GM21447 (cell line): ENCODE data around the gene KCND2.

Experiments used
- ATAC-seq: cut with Tn5 transposase; IDR thresholded peaks from one replicate; pipeline ENCODE4 v1.9.1; 2021; ENCODE audit not compliant: unreplicated experiment

KCND2 gene

DNA sequence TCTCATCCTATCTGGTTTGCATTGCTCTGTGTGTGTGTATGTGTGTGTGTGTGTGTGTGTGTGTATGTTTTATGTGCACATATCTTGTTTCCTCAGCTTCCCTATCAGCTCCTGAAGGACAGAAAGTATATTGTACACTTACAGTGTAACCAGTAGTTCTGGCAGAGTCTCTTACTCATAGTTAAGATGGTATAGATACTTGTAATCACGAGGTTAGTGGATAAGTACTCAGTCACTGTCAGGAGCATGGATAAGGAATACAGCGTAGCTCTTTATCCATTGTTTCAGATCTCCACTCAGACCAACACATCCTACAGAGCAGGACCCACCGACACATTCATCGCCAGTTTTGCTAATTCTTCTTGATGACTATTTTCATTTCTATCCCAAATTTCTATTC lies 309.9 kb downstream of the KCND2 start:
- no peak for ATAC-seq

- ATAC-seq: no peak
These were observed 311.1 kb downstream of the KCND2 start for GRCh38 chr7:120583899-120584586.

- ATAC-seq: no peak
These were observed 313.6 kb downstream of the KCND2 start for GRCh38 chr7:120586571-120586970.

- ATAC-seq: no peak
These were observed 314.3 kb downstream of the KCND2 start for GRCh38 chr7:120587243-120587642.

GRCh38 chr7:120588416-120588815 lies 315.4 kb downstream of the KCND2 start:
- ATAC-seq: no peak

DNA sequence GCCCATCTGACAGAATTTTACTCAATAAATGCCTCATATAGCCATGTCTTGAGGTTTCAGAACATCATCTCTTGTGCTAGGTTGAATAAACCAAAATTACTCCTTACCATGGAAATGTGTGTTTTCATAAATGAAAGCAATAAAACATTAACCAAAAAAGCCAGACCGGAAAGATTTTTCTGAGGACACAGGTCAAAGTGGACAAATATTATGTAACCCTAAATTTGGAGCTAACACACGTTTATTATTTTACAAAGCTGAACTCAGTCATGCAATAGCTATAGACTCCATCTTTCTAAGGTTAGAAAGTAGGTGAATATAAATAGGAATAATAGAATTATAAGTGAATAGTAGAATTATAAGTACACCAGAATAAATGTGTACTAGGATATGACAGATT lies 315.9 kb downstream of the KCND2 start:
- ATAC-seq: no peak

GRCh38 chr7:120600607-120601006 lies 327.6 kb downstream of the KCND2 start:
- ATAC-seq: no peak

GRCh38 chr7:120603366-120603765 lies 330.4 kb downstream of the KCND2 start:
- ATAC-seq: no peak

DNA sequence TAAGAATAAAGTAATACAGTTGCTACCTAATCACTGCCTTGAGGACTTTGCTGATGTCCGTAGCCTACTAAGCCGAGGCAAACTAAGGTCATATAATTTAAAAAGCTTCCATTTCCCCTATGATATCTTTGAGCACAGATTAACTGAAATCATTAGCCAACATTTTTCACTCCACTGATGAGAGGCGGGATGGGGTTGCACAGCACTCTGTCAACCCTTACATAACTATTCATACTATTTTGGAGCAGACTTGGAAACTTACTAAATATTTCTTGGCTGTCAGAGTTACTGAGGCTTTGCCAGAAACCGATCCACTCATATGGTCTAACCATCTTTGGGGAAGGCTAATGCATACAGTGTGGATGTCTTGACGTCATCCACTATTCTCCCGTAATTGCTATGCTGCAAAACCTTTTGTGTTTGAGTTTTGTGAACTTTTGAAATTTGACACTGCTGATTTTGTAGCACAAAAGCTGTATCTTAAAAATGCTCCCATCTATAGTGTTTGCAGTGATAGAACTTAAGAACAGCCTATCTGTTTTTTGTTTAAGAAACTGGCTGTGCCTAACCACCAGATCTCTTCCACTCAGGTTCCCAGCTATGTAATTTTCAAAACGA lies 336.3 kb downstream of the KCND2 start:
- no peak for ATAC-seq

DNA sequence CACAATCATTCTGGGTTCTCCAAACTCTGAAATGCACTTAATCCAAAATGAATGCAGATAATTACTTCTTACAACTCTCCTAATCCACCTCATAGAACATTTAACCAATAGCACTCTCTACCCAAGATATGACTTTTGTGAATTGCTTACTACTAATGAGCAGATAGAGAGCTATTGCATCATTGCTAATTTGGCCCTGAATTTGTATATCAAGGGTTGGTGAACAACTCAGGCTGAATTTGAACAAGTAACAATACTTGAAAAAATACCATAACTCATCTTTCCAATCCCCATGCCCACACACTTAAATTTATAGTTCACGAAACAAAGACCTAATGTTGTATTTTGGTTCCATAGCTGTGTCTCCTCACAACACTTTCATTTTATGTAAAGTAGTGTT lies 339.0 kb downstream of the KCND2 start:
- ATAC-seq: no peak

GRCh38 chr7:120615703-120616102 lies 342.7 kb downstream of the KCND2 start:
- no peak for ATAC-seq

DNA sequence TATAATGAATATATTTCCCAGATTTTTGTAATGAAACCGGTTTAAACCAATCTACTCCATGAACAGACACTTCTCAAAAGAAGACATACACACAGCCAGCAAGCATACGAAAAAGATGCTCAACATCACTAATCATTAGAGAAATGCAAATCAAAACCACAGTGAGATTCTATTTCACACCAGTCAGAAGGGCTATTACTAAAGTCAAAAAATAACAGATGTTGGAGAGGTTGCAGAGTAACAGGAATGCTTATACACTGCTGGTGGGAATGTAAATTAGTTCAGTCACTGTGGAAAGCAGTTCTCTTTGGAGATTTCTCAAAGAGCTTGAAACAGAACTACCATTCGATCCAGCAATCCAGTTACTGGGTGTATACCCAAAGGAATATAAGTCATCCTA lies 344.3 kb downstream of the KCND2 start:
- no peak for ATAC-seq

DNA sequence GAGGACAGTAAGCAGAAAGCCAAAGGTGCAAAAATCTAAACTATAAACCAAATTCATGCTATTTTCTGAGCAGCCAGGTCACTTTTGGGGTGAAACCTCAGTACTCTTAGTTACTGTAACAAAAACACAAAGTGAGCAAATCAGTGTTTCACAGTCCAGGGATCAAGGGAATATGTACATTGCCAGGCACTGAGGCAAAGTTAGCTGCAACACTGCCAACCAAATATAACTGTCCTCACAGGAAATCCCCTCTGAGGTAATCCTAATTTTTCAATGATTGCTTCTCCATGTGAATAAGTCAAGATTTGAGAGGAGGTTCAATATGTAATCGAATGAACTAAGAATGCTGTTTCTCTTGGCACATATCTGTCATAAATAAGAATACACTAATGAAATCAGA lies 355.3 kb downstream of the KCND2 start:
- no peak for ATAC-seq

GRCh38 chr7:120639884-120640283 lies 366.9 kb downstream of the KCND2 start:
- ATAC-seq: no peak

DNA sequence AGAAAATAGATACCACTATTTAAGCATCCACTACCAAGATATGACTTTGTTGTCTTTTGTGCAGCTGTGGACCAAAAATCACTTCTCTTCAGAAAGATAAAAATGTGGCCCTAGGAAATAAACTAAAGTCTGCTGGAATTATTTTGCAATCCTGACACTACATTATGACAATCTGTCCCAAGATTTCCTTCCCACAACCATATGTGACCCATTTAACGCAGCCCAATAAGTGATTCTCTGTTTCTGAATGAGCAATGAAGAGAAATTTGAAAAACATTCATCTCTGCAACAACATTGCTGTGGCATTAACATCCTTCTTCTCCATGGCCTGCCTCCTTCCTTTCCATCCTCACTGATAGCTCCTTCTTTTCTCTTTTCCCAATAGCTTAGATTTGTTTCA lies 373.0 kb downstream of the KCND2 start:
- no peak for ATAC-seq

DNA sequence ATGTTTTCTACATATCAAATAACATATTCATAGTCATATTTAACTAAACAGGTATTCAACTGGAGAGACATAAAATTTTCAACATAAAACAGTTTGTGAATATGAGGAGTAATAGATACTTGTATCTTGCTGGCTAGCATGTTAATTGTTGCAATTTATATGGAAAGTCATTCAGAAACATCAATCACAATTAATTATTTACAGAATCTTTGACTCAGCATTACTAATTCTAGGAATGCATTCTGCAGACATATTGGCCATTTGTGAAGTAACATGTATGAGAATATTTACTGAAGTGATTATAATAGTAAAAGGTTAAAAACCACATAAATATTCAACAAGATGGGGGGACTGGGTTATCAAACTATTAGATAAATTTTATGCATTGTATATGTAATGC lies 381.3 kb downstream of the KCND2 start:
- no peak for ATAC-seq

DNA sequence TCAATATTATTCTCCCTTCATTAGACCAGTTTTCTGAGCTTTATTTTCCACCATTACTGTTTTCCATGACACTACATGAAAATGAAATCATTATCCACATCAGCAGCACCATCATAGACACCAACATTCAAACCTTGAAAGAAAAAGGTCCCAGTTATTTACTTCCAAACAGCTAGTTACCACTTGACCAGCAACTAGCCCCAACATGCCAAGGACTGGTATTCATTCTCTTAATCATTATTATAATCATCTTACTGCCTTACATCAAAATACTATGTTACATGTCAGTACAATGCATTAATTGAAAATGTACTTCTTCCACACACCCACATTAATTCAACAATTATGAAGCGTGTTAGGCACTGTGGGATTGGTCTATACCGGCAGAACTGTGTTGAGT lies 385.5 kb downstream of the KCND2 start:
- ATAC-seq: no peak

GRCh38 chr7:120662291-120662690 lies 389.3 kb downstream of the KCND2 start:
- no peak for ATAC-seq

GRCh38 chr7:120665068-120665467 lies 392.1 kb downstream of the KCND2 start:
- ATAC-seq: no peak

GRCh38 chr7:120675076-120675475 lies 402.1 kb downstream of the KCND2 start:
- no peak for ATAC-seq

DNA sequence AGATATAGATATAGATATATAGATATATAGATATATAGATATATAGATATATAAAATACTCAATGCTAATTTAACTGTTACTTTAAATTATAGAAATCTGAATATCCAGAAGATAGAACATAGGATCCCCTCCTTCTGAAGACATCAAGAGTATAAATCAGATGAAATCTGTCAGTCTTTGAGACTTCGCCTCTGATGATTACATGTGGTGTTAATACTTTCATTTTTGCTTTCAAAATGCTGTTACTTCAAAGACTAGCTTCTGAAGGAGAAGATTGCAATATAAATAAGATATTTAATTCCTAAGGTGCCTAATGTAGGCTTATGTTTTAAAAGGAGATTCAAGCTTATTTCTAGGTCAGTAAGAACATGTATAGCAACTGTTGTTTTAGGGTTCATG lies 404.6 kb downstream of the KCND2 start:
- ATAC-seq: no peak

GRCh38 chr7:120680985-120681384 lies 408.0 kb downstream of the KCND2 start:
- no peak for ATAC-seq

DNA sequence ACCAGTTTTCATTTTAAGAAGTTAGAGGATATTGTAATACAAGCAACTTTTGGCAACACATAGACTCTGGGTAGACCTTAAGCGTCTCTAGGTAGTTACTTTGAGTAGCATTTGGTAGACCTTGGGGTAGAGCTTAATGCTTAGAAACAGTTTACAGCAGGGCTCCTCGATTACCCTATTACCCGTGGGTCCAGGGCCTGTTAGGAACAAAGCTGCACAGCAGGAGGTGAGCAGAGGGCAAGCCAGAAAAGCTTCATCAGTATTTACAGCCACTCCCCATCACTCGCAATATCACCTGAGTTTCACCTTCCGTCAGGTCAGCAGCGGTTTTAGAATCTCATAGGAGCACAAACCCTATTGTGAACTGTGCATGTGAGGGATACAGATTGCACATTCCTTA lies 411.5 kb downstream of the KCND2 start:
- ATAC-seq: no peak
